CD4-positive, alpha-beta T cell treated with Interleukin-6 at 100 ng/mL for 8 hours (primary cell): ENCODE data around the gene AGPS.
A peak's percentile ranks its signal among the peaks of the same experiment; 100 is the strongest.

Experiments
- DNase-seq: peaks from one replicate; pipeline ENCODE4 v3.0.0-alpha.2; 2020; ENCODE audit warnings: mixed read lengths, low spot score

AGPS gene

GRCh38 chr2:177552422-177553175 is 160.0 kb downstream of the AGPS start:
- DNase-seq: peak; percentile 88

- DNase-seq: no peak
These were observed 160.8 kb downstream of the AGPS start for GRCh38 chr2:177553176-177553884.

GRCh38 chr2:177554365-177554764 is 161.8 kb downstream of the AGPS start:
- DNase-seq: no peak

- no peak for DNase-seq
These were observed 163.6 kb downstream of the AGPS start for GRCh38 chr2:177556153-177556552.

GRCh38 chr2:177557794-177558193 is 165.2 kb downstream of the AGPS start:
- DNase-seq: no peak

- DNase-seq: no peak
These were observed 167.1 kb downstream of the AGPS start for GRCh38 chr2:177559638-177560037.

GRCh38 chr2:177568390-177568789 is 175.8 kb downstream of the AGPS start:
- no peak for DNase-seq

- no peak for DNase-seq
These were observed 176.3 kb downstream of the AGPS start for GRCh38 chr2:177568893-177569292.

GRCh38 chr2:177572236-177572671 is 179.7 kb downstream of the AGPS start:
- DNase-seq: no peak

- no peak for DNase-seq
These were observed 180.5 kb downstream of the AGPS start for GRCh38 chr2:177573120-177573519.

GRCh38 chr2:177574356-177574755 is 181.8 kb downstream of the AGPS start:
- no peak for DNase-seq

GRCh38 chr2:177575358-177575757 is 182.8 kb downstream of the AGPS start:
- DNase-seq: no peak

GRCh38 chr2:177577075-177577474 is 184.5 kb downstream of the AGPS start:
- DNase-seq: no peak

GRCh38 chr2:177578454-177578853 is 185.9 kb downstream of the AGPS start:
- DNase-seq: no peak

- DNase-seq: no peak
These were observed 187.0 kb downstream of the AGPS start for GRCh38 chr2:177579486-177580036.

GRCh38 chr2:177582000-177582399 is 189.4 kb downstream of the AGPS start:
- DNase-seq: no peak

GRCh38 chr2:177584030-177584692 is 191.6 kb downstream of the AGPS start:
- no peak for DNase-seq

GRCh38 chr2:177585234-177585863 is 192.8 kb downstream of the AGPS start:
- no peak for DNase-seq

GRCh38 chr2:177586154-177586553 is 193.6 kb downstream of the AGPS start:
- DNase-seq: no peak

- no peak for DNase-seq
These were observed 194.8 kb downstream of the AGPS start for GRCh38 chr2:177587371-177587770.

GRCh38 chr2:177588671-177589070 is 196.1 kb downstream of the AGPS start:
- DNase-seq: no peak

GRCh38 chr2:177589186-177589585 is 196.6 kb downstream of the AGPS start:
- no peak for DNase-seq
